NCI-H82 treated with DMSO at 0.1 percent for 48 hours (cell line): ENCODE results near the gene HOXB1.
"Not testable (repeated sequence)": the region's sequence is repeated elsewhere in the genome, so short reads cannot be mapped to it uniquely, and the experiment has no call there.

Source experiments
- DNase-seq: peaks from one replicate; lab custom pipeline; 2025; ENCODE audit not compliant: unreplicated experiment; lab: John Stamatoyannopoulos, UW

HOXB1 gene

GRCh38 chr17:48523010-48523409, 7.8 kb downstream of the HOXB1 start:
- no peak for DNase-seq

DNA sequence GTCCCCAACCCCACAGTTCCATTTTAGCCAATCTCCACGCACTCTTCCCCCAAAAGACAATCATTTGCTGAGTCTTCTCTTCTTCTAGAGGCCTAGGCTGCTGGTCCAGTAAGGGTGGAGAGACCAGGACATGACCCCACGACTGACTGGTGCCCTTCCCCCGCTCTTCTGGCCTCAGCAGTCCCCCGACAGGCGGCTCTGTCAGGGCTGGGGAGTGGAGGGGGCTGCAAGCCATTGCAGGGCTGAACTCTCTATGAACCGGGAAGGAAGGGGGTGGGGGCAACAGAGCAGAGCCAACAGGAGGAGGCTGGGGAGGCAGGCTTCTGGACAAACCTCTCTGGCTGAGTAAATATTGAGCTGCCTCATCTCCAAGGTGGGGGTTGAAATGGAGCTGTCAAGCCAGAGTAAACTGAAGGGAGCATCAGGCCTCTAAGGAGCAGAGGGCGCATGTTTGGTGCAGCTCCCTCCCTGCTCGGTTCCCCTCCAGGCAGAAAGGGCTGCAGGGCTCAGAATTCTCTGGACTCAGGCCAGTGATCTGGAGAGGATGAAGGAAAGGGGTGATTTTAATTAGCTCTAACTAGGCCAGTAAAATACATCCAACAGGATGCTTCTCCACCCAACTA, 8.7 kb downstream of the HOXB1 start:
- no peak for DNase-seq

GRCh38 chr17:48520631-48521079, 10.2 kb downstream of the HOXB1 start:
- no peak for DNase-seq

- DNase-seq: no peak
Observed at GRCh38 chr17:48519427-48519826, 11.4 kb downstream of the HOXB1 start.

- DNase-seq: no peak
Observed at GRCh38 chr17:48517478-48517877, 13.3 kb downstream of the HOXB1 start.

GRCh38 chr17:48515925-48516900, 14.6 kb downstream of the HOXB1 start:
- DNase-seq: no peak

- no peak for DNase-seq
Observed at GRCh38 chr17:48514477-48514876, 16.3 kb downstream of the HOXB1 start.

DNA sequence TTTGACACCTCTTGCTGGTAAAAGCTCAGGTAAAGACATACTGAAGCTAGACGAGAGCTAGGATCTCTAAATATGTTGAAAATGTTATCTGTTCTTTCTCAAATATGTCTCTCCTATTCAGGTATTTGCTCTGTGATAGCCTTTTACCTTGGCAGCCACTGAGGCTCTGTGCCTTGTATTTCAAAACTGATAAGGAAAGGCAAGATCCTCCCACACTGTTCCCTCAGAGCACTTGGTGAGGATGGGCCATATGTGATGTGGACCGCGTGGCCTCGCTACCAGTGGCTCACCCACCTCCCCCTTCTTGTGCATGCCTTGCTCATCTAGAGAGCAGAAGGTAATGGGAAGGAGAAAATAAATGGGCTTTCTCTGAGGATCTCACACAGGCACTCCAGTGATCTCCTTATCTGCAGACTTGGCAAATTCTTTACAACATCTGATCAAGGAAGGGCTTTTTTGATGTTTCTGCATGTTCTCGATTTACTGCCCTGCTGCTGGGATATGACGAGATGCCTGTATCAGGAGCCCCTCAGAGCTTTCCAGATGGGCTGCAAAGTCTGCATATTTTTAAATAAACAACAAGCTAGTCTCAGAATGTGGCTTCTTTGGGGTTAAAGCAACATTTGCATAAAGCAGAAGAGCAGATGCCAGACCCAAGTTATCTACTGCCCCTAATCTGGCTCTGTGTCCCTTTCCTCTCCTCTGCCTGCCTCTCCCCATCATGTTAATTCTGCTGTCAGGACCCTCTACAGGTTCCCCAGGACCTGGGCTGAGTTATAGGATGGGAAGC, 16.9 kb downstream of the HOXB1 start:
- no peak for DNase-seq

- DNase-seq: no peak
Observed at GRCh38 chr17:48513097-48513496, 17.7 kb downstream of the HOXB1 start.

GRCh38 chr17:48510761-48511604, 19.8 kb downstream of the HOXB1 start:
- no peak for DNase-seq

- DNase-seq: no peak
Observed at GRCh38 chr17:48510381-48510760, 20.4 kb downstream of the HOXB1 start.

GRCh38 chr17:48509708-48510107, 21.1 kb downstream of the HOXB1 start:
- DNase-seq: not testable (repeated sequence)

- no peak for DNase-seq
Observed at GRCh38 chr17:48506246-48506645, 24.6 kb downstream of the HOXB1 start.

- DNase-seq: no peak
Observed at GRCh38 chr17:48505788-48506187, 25.0 kb downstream of the HOXB1 start.

GRCh38 chr17:48504953-48505352, 25.9 kb downstream of the HOXB1 start:
- no peak for DNase-seq

DNA sequence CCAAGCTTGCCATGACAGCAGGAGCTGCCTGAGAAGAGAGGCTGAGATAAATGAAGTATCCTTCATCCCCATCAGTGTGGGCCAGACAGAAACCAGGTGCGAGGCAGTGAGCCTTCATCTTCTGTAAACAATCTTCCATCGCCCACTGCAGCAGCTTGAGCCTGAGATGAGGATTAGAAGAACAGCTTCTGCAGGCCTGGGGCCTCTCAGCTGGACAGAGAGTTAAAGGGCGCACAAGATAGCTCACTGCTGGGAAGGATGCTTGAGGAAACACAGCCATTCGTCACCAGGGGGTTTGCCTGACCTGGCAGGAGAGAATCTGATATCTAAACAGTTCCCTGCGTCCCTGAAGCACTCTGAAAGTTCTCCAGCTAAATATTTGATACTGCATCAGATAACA, 27.1 kb downstream of the HOXB1 start:
- no peak for DNase-seq

- DNase-seq: peak; percentile 1
Observed at GRCh38 chr17:48502901-48503300, 27.9 kb downstream of the HOXB1 start.

DNA sequence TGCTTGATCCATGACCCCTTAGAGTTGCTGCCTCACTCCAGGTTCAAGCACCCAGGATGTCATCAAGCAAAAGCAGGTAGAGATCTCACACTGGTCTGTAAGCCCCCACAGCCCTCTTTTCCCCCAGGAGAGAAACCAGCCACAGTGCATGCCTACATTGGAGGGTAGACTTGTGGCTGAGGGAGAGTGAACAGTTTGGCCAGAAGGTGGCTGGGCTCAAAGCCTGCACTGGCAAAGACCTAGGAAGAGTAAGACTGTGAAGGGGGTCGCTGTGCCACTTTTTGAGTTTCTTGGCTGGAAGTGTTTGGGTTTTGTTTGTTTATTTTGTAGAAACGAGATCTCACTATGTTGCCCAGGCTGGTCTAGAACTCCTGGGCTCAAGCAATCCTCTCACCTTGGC, 28.5 kb downstream of the HOXB1 start:
- no peak for DNase-seq

DNA sequence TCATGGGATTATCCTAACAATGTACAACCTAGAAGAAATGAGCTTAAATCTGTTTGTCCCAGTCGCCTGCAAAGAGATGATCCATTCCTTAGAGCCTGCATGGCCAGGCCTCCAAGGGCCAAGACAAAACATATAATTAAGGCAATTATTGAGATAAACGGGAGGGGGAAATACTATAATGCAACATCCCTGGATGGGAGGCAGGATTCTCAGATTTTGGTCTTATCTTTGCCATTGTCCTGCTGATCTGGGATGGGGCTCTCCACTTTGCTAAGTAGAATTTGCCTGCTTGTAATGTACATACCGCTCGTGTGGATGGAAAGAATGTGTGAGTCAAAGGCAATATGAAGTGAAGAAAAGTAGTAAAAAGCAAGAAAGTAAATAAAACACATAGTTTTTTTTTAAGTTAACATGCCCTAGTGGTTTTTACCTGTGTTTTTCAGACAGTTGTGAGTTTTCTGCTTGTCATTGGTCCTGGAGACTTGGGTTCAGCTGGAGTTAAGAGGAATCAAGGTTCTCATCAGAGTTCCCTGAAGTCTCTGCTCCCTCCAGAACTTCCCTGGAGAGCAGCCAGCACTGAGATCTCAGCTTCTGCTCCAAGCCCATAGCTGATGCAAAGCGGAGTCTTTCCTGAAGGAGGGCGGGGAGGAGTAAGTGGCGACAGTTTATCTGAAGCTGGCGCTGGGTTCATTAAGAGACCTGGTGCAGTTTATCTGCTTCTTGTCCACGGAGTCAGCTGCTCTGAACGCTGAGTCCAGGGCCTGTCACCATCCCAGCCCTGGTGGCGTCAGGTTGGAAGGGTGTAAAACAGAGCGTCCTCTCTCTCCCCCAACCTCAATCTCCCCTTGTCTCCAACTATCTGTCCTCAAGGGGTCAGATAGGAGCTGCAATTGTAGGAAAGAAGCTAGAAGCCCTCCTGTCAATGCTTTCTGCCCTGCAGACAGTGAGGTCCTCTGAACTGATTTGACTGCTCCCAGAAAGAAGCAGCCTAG, 30.1 kb downstream of the HOXB1 start:
- DNase-seq: no peak
